SH-SY5Y (cell line): ENCODE data around the gene TRIM46.

Experiments used
- GATA2 ChIP-seq: IDR thresholded peaks from 2 replicates; pipeline ENCODE4 v1.6.1; 2011; ENCODE audit warnings: mild to moderate bottlenecking, low read depth, low read length
- GATA3 ChIP-seq: IDR thresholded peaks from 2 replicates; pipeline ENCODE4 v1.6.1; 2011; ENCODE audit warnings: low read depth, mild to moderate bottlenecking, low read length, moderate library complexity

DNA sequence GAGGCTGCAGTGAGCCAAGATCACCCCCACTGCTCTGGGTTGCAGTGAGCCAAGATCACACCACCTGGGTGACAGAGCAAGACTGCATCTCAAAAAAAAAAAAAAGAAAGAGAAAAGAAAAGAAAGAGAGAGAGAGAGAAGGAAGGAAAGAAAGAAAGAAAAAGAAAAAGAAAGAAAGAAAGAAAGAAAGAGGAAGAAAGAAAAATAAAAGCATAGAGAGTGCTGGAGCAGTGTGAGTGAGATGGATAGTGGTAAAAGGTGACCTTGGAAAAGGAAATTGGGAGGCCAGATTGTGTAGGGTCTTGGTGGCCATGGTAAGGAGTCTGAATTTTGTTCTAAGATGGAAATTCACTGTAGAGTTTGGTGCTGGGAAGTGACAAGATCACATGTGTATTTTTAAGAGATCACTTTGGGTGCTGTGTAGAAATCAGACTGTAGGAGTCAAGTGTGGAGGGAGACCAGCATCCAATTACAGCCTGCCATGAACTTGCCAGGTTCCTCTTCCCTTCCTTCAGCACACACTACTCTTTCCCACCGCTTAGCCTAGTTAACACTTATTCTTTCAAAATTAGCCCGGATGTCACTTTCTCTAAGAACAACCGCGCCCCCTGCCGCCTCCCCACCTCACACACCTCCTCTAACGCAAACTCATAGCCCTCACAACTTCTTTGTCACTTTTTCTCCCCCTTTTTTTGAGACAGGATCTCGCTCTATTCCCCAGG, 52.7 kb downstream of the TRIM46 start:
- TF ChIP-seq GATA2 (no peak), GATA3 (no peak)
